ENCODE measurements around the gene PTPRN2.

PTPRN2 gene

GRCh38 chr7:157826566-157826965 lies 761.1 kb downstream of the PTPRN2 start:
- Histone ChIP-seq H3K9ac (ENCODE audit: low read depth, low read length) (no peak overlapping the region), H3K4me2 (ENCODE audit: low read length) (no peak overlapping the region), H3K36me3 (ENCODE audit: insufficient read depth, low read length) (no peaks in the 10 kb centered on the region), H3K4me3 (ENCODE audit: low read length) (no peak overlapping the region), H3K4me1 (ENCODE audit: control insufficient read depth, insufficient read depth, low read length) (no peaks in the 10 kb centered on the region), H3K9me3 (replicated peaks; ENCODE audit: low read length) (peaks cover 17% of the 10 kb centered on the region), H3K27me3 (ENCODE audit: control insufficient read depth, insufficient read depth, low read length) (no peaks in the 10 kb centered on the region)

- Histone ChIP-seq H3K4me3 (ENCODE audit: low read length) (no peak overlapping the region), H3K9ac (ENCODE audit: low read depth, low read length) (no peak overlapping the region), H3K9me3 (replicated peaks; ENCODE audit: low read length) (peaks cover 14% of the 10 kb centered on the region), H3K27me3 (ENCODE audit: control insufficient read depth, insufficient read depth, low read length) (no peaks in the 10 kb centered on the region), H3K36me3 (ENCODE audit: insufficient read depth, low read length) (no peaks in the 10 kb centered on the region), H3K4me1 (ENCODE audit: control insufficient read depth, insufficient read depth, low read length) (no peaks in the 10 kb centered on the region), H3K4me2 (ENCODE audit: low read length) (no peak overlapping the region)
Measured at GRCh38 chr7:157825325-157825724, 762.3 kb downstream of the PTPRN2 start.

- Histone ChIP-seq H3K4me2 (ENCODE audit: low read length) (no peak overlapping the region), H3K27me3 (ENCODE audit: control insufficient read depth, insufficient read depth, low read length) (no peaks in the 10 kb centered on the region), H3K4me1 (ENCODE audit: control insufficient read depth, insufficient read depth, low read length) (no peaks in the 10 kb centered on the region), H3K9ac (ENCODE audit: low read depth, low read length) (no peak overlapping the region), H3K9me3 (replicated peaks; ENCODE audit: low read length) (peaks cover 20% of the 10 kb centered on the region), H3K4me3 (ENCODE audit: low read length) (no peak overlapping the region), H3K36me3 (ENCODE audit: insufficient read depth, low read length) (no peaks in the 10 kb centered on the region)
Measured at GRCh38 chr7:157824819-157825121, 762.9 kb downstream of the PTPRN2 start.

- Histone ChIP-seq H3K27me3 (ENCODE audit: control insufficient read depth, insufficient read depth, low read length) (no peaks in the 10 kb centered on the region), H3K9me3 (replicated peaks; ENCODE audit: low read length) (peaks cover 22% of the 10 kb centered on the region), H3K4me2 (ENCODE audit: low read length) (no peak overlapping the region), H3K9ac (ENCODE audit: low read depth, low read length) (no peak overlapping the region), H3K4me3 (ENCODE audit: low read length) (no peak overlapping the region), H3K4me1 (ENCODE audit: control insufficient read depth, insufficient read depth, low read length) (no peaks in the 10 kb centered on the region), H3K36me3 (ENCODE audit: insufficient read depth, low read length) (no peaks in the 10 kb centered on the region)
Measured at GRCh38 chr7:157824011-157824818, 763.4 kb downstream of the PTPRN2 start.

- Histone ChIP-seq H3K4me3 (ENCODE audit: low read length) (no peak overlapping the region), H3K9me3 (replicated peaks; ENCODE audit: low read length) (peaks cover 19% of the 10 kb centered on the region)
Measured at GRCh38 chr7:157822688-157823031, 765.0 kb downstream of the PTPRN2 start.

GRCh38 chr7:157821959-157822687 lies 765.5 kb downstream of the PTPRN2 start:
- no peaks in the 10 kb centered on the region for H3K27me3 ChIP-seq (ENCODE audit: control insufficient read depth, insufficient read depth, low read length)
- H3K36me3 ChIP-seq (ENCODE audit: insufficient read depth, low read length) = no peaks in the 10 kb centered on the region
- H3K4me2 ChIP-seq (ENCODE audit: low read length) = no peak overlapping the region
- H3K4me3 ChIP-seq (ENCODE audit: low read length) = no peak overlapping the region
- no peaks in the 10 kb centered on the region for H3K4me1 ChIP-seq (ENCODE audit: control insufficient read depth, insufficient read depth, low read length)
- peaks cover 21% of the 10 kb centered on the region for H3K9me3 ChIP-seq (replicated peaks; ENCODE audit: low read length)
- H3K9ac ChIP-seq (ENCODE audit: low read depth, low read length) = no peak overlapping the region

More at GRCh38 chr7:157822688-157823031, 765.0 kb downstream of the PTPRN2 start:
- no peaks in the 10 kb centered on the region for H3K4me1 ChIP-seq (ENCODE audit: control insufficient read depth, insufficient read depth, low read length)
- no peak overlapping the region for H3K4me2 ChIP-seq (ENCODE audit: low read length)
- H3K9ac ChIP-seq (ENCODE audit: low read depth, low read length) = no peak overlapping the region
- H3K36me3 ChIP-seq (ENCODE audit: insufficient read depth, low read length) = no peaks in the 10 kb centered on the region
- no peaks in the 10 kb centered on the region for H3K27me3 ChIP-seq (ENCODE audit: control insufficient read depth, insufficient read depth, low read length)

GRCh38 chr7:157820796-157821195 lies 766.8 kb downstream of the PTPRN2 start:
- peaks cover 27% of the 10 kb centered on the region for H3K9me3 ChIP-seq (replicated peaks; ENCODE audit: low read length)
- no peak overlapping the region for H3K4me3 ChIP-seq (ENCODE audit: low read length)
- H3K36me3 ChIP-seq (ENCODE audit: insufficient read depth, low read length) = no peaks in the 10 kb centered on the region
- H3K27me3 ChIP-seq (ENCODE audit: control insufficient read depth, insufficient read depth, low read length) = no peaks in the 10 kb centered on the region
- no peaks in the 10 kb centered on the region for H3K4me1 ChIP-seq (ENCODE audit: control insufficient read depth, insufficient read depth, low read length)
- H3K4me2 ChIP-seq (ENCODE audit: low read length) = no peak overlapping the region
- H3K9ac ChIP-seq (ENCODE audit: low read depth, low read length) = no peak overlapping the region

GRCh38 chr7:157819455-157819807 lies 768.2 kb downstream of the PTPRN2 start:
- peaks cover 29% of the 10 kb centered on the region for H3K9me3 ChIP-seq (replicated peaks; ENCODE audit: low read length)
- H3K4me3 ChIP-seq (ENCODE audit: low read length) = no peak overlapping the region
- no peaks in the 10 kb centered on the region for H3K27me3 ChIP-seq (ENCODE audit: control insufficient read depth, insufficient read depth, low read length)
- H3K9ac ChIP-seq (ENCODE audit: low read depth, low read length) = no peak overlapping the region
- no peaks in the 10 kb centered on the region for H3K4me1 ChIP-seq (ENCODE audit: control insufficient read depth, insufficient read depth, low read length)
- H3K36me3 ChIP-seq (ENCODE audit: insufficient read depth, low read length) = no peaks in the 10 kb centered on the region
- H3K4me2 ChIP-seq (ENCODE audit: low read length) = no peak overlapping the region

GRCh38 chr7:157818701-157819454 lies 768.7 kb downstream of the PTPRN2 start:
- peaks cover 29% of the 10 kb centered on the region for H3K9me3 ChIP-seq (replicated peaks; ENCODE audit: low read length)

GRCh38 chr7:157817944-157818700 lies 769.5 kb downstream of the PTPRN2 start:
- Histone ChIP-seq H3K4me2 (ENCODE audit: low read length) (no peak overlapping the region), H3K9me3 (replicated peaks; ENCODE audit: low read length) (peaks cover 29% of the 10 kb centered on the region), H3K9ac (ENCODE audit: low read depth, low read length) (no peak overlapping the region), H3K4me3 (ENCODE audit: low read length) (no peak overlapping the region), H3K36me3 (ENCODE audit: insufficient read depth, low read length) (no peaks in the 10 kb centered on the region), H3K4me1 (ENCODE audit: control insufficient read depth, insufficient read depth, low read length) (no peaks in the 10 kb centered on the region), H3K27me3 (ENCODE audit: control insufficient read depth, insufficient read depth, low read length) (no peaks in the 10 kb centered on the region)

More at GRCh38 chr7:157818701-157819454, 768.7 kb downstream of the PTPRN2 start:
- no peaks in the 10 kb centered on the region for H3K36me3 ChIP-seq (ENCODE audit: insufficient read depth, low read length)
- no peaks in the 10 kb centered on the region for H3K27me3 ChIP-seq (ENCODE audit: control insufficient read depth, insufficient read depth, low read length)
- H3K9ac ChIP-seq (ENCODE audit: low read depth, low read length) = no peak overlapping the region
- no peaks in the 10 kb centered on the region for H3K4me1 ChIP-seq (ENCODE audit: control insufficient read depth, insufficient read depth, low read length)
- no peak overlapping the region for H3K4me2 ChIP-seq (ENCODE audit: low read length)
- H3K4me3 ChIP-seq (ENCODE audit: low read length) = no peak overlapping the region

- Histone ChIP-seq H3K36me3 (ENCODE audit: insufficient read depth, low read length) (no peaks in the 10 kb centered on the region), H3K9me3 (replicated peaks; ENCODE audit: low read length) (peaks cover 29% of the 10 kb centered on the region), H3K4me1 (ENCODE audit: control insufficient read depth, insufficient read depth, low read length) (no peaks in the 10 kb centered on the region), H3K4me3 (ENCODE audit: low read length) (no peak overlapping the region), H3K27me3 (ENCODE audit: control insufficient read depth, insufficient read depth, low read length) (no peaks in the 10 kb centered on the region), H3K9ac (ENCODE audit: low read depth, low read length) (no peak overlapping the region), H3K4me2 (ENCODE audit: low read length) (no peak overlapping the region)
Measured at GRCh38 chr7:157817433-157817832, 770.2 kb downstream of the PTPRN2 start.
